Progenitor cell of endocrine pancreas (in vitro differentiated cells): ENCODE measurements around the gene SLAMF6. TPM values are rescaled to one million over a fixed set of nuclear protein-coding genes. Genes with fewer than 3 reads are reported as not detected.

Experiments
- DNase-seq: peaks from one replicate; pipeline ENCODE4 v3.0.0; 2021; ENCODE audit warnings: low spot score; ENCODE audit not compliant: unreplicated experiment
- H3K27ac Mint-ChIP-seq: 2 replicates; pipeline ENCODE4 v1.8.0; 2021; ENCODE audit warnings: mild to moderate bottlenecking, moderate library complexity, mixed read lengths
- H3K27me3 Mint-ChIP-seq: 2 replicates; pipeline ENCODE4 v1.8.0; 2021; ENCODE audit warnings: mixed read lengths
- H3K36me3 Mint-ChIP-seq: 2 replicates; pipeline ENCODE4 v1.8.0; 2022; ENCODE audit warnings: mixed read lengths; ENCODE audit not compliant: insufficient read depth
- H3K4me1 Mint-ChIP-seq: 2 replicates; pipeline ENCODE4 v1.8.0; 2021; ENCODE audit warnings: low read depth, mixed read lengths
- H3K4me3 Mint-ChIP-seq: 2 replicates; pipeline ENCODE4 v1.8.0; 2021; ENCODE audit warnings: low read depth, mild to moderate bottlenecking, moderate library complexity, mixed read lengths
- H3K9me3 Mint-ChIP-seq: 2 replicates; pipeline ENCODE4 v1.8.0; 2021; ENCODE audit warnings: low read depth, mixed read lengths
- total RNA-seq: library from RNA; stranded (reverse); gene quantifications from 2 replicates; pipeline ENCODE4 v1.2.1, GENCODE V29; 2021
- TF ChIP-seq, protein P1 (sequence below): fragments of 200-600 bp; sonication (generic); IDR thresholded peaks from one replicate; pipeline ENCODE4 v1.5.0; 2021; ENCODE audit warnings: antibody characterized with exemption, mild to moderate bottlenecking; ENCODE audit not compliant: unreplicated experiment

Gene SLAMF6
- total RNA-seq, 1 donor from 2014 or later = not detected

DNA sequence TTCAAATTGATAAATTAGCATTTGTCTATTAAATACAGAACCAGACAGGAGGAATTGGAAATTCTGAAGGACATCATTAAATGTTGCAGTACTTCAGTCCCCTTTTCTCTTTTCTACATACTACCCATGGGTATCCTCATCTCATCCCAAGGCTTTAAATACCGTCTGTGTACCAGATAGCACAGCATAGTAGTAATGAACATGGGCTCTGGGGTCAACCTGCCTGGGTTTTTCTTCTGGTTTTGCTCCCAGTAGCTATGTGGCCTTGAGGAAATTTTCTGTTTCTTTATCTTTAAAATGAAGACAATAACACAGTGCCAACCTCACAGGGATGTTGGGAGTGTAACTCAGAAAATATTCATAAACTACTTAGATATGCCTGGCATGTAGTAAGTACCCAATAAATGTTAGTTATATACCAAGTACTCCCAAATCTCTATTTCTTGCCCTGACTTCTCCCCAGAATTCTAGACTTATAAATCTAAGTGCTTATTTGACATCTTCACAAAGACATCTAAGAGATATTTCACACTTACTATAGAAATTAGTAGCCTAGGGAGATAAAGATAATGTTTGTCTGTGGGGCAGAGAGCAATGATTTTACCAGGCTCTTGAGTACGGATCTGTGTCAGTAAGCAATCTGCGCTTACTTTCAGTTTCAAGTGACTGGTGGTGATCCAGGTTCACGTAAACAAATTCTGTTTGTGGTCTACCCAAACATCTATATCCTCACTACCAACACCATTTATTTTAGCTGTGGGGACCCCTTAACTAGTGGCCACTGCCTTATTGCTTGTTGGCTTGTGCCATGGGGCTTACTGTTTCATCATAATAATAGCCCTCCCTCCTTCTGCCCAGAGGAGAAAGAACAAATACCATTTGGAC lies 85.4 kb downstream of the SLAMF6 start:
- Mint-ChIP-seq H3K9me3 (no peaks in the 10 kb centered on the region), H3K27me3 (no peaks in the 10 kb centered on the region), H3K36me3 (no peaks in the 10 kb centered on the region), H3K4me3 (no peak overlapping the region), H3K4me1 (no peaks in the 10 kb centered on the region), H3K27ac (no peak overlapping the region)
- no peak for DNase-seq
- TF ChIP-seq, protein P1, sequence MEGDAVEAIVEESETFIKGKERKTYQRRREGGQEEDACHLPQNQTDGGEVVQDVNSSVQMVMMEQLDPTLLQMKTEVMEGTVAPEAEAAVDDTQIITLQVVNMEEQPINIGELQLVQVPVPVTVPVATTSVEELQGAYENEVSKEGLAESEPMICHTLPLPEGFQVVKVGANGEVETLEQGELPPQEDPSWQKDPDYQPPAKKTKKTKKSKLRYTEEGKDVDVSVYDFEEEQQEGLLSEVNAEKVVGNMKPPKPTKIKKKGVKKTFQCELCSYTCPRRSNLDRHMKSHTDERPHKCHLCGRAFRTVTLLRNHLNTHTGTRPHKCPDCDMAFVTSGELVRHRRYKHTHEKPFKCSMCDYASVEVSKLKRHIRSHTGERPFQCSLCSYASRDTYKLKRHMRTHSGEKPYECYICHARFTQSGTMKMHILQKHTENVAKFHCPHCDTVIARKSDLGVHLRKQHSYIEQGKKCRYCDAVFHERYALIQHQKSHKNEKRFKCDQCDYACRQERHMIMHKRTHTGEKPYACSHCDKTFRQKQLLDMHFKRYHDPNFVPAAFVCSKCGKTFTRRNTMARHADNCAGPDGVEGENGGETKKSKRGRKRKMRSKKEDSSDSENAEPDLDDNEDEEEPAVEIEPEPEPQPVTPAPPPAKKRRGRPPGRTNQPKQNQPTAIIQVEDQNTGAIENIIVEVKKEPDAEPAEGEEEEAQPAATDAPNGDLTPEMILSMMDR = no peak

DNA sequence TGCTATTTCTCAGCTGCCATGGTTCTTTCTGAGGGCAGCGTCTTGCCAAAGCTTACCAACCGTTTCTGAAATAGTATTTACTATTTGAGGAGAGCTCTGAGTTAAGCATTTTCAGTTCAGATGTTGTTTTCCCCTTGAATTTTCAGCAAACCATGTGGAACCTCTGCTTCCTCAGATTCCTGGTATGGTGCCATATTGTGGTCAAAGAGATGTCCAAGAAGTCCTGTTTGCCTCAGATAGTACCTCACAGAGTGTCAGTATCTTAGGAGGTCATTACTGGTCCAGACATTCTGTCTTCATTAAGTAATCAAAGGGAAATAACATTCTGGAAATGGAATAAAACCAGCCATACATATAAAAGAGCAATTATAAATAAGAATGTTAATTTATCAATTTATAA lies 86.1 kb downstream of the SLAMF6 start:
- no peak overlapping the region for H3K4me3 Mint-ChIP-seq
- no peak overlapping the region for H3K27ac Mint-ChIP-seq
- H3K4me1 Mint-ChIP-seq = no peaks in the 10 kb centered on the region
- H3K36me3 Mint-ChIP-seq = no peaks in the 10 kb centered on the region
- DNase-seq = no peak
- TF ChIP-seq, protein P1 = no peak
- no peaks in the 10 kb centered on the region for H3K9me3 Mint-ChIP-seq
- no peaks in the 10 kb centered on the region for H3K27me3 Mint-ChIP-seq

Other genes with a start within 250 kb of the SLAMF6 start
- gene PEX19, start 238.1 kb downstream of the SLAMF6 start, total RNA-seq = 73.8 and 74.8 TPM in 2 replicates
- gene COPA, start 180.0 kb downstream of the SLAMF6 start, total RNA-seq = 143 and 151 TPM in 2 replicates
- 139 and 142 TPM in 2 replicates for gene NCSTN, start 179.9 kb downstream of the SLAMF6 start, total RNA-seq
- gene NHLH1, start 156.2 kb downstream of the SLAMF6 start, total RNA-seq = 0.78 and 0.96 TPM in 2 replicates
- gene VANGL2, start 122.7 kb downstream of the SLAMF6 start, total RNA-seq = 75.6 and 80.4 TPM in 2 replicates
- not detected in 2 replicates for gene CD84, start 56.2 kb upstream of the SLAMF6 start, total RNA-seq
- not detected in 2 replicates for gene SLAMF1, start 123.8 kb upstream of the SLAMF6 start, total RNA-seq
- gene CD48, start 188.6 kb upstream of the SLAMF6 start, total RNA-seq = not detected in 2 replicates
- gene SLAMF7, start 216.0 kb upstream of the SLAMF6 start, total RNA-seq = not detected in 2 replicates